Activated CD8-positive, alpha-beta memory T cell treated with anti-CD3 and anti-CD28 coated beads for 48 hours (primary cell): ENCODE data around the gene LRRC46.

ENCODE experiments used
- DNase-seq, 3 experiments: peaks; one replicate each; pipeline ENCODE4 v3.0.0-alpha.2; 2020; ENCODE audit warnings: low read depth in 2 of 3, low spot score in 2 of 3

LRRC46 gene

DNA sequence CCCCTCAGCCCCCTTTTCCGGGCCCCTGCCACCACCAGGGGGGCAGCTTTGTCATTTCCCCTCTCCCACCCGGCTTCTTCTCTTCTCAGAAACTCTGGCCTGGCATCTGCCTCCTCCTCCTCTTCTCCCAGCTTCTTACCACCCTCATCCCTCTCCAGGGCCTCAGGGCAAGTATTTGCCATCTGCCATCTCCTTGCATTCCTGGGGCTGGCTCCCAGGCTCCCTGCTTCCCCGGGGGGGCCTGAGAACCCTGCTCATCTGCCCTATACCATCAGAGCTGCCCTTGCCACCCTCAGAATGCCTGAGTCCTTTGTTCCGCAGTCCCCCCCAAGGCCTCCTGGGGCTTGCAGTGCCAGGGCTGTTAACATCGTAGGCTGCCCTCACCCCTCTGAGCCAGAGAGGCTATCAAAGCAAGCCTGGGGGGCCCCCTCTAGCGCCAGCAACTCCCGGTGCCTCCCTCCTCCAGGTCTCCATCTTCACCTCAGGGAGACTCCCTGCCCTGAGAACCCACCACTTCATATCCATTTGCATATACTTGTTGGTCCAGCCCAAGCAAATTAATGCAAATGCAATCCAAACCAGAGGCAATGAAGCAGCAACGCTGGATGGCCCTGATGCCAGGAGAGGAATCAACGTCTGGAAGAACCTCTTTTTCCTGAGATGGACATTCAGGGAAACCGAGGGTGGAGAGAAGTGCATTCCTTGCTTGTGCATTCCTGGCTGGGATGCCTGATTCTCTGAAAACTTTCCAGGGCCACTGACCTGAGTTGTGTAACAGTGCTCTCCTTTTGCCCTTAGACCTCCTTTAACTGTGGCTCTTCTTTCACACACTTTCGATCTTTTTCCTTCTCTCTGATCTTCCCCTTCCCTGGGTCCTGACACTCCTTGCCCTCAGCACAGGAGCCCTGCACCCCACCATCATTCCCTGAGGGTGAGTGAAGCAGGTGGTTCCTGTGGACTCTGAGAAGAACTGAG lies 43.8 kb downstream of the LRRC46 start:
- DNase-seq, result no peak

DNA sequence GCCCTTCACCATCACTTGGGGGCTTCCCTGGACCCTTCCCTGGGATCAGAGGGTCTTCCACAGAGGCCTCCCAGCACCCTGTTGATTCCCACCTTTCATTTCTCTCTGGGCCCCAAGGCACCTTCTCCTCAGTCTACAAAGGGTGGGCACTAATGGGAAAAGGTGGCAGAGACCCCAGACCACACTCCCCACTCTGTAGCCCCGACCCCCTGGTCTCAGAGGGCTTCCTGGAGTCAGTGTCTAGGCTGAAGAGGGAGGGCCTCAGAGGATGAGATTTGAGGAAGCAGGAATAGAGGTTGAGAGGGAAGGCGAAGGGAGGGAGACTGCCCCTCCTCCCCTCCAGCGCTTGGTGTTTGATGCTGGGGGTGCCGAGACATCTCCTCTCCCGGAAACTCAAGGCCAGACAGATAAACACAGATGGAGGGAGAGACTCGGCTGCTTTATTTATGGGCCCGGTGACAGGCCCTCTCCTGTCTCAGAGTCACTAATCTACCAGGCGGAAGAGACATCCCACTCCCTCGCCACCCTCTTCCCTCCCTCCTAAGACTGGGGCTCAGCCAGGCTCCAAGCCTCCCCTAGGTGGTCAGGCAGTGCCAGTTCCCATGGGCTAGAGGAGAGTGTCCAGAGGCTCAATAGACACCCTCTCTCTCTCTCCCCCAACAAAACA lies 46.0 kb downstream of the LRRC46 start:
- no peak for DNase-seq

DNA sequence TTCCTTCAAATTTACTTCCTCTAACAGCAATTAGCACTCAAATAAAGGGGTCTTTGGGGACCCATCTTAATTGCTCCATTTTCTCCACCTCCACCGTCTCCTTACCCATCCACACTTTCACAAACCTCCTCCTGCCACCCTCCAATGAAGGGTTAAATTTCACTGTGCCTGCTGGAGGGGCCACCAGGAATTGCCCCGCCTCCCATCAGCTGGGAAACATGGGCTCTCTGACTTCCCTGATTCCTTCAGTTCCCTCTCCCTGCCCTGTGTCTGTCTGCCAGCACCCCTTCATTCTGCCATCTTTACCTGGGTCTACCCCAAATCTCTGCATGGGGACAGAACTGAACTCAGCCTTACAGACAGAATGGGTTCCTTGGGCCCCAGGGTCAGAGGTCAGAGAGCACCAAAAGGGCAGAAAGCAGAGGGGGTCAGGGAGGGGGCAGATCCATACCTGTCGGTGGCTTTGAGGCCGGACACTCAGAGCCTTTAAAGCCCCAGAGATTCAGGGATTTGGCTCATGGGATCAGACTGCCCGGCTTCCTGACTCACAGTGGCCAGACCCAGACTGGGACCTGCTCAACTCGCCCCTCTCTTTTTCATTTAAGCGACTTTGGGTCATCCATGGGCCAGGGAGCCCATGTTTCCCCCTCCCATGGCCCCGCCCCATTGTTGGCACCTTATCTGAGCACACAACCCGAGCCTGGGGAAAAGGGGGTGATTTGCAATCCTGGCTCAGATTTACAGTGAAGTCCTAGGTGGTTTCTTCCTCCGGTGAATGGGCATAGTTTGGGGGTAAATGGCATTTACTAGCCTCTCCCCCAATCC lies 46.9 kb downstream of the LRRC46 start:
- no peak for DNase-seq

DNA sequence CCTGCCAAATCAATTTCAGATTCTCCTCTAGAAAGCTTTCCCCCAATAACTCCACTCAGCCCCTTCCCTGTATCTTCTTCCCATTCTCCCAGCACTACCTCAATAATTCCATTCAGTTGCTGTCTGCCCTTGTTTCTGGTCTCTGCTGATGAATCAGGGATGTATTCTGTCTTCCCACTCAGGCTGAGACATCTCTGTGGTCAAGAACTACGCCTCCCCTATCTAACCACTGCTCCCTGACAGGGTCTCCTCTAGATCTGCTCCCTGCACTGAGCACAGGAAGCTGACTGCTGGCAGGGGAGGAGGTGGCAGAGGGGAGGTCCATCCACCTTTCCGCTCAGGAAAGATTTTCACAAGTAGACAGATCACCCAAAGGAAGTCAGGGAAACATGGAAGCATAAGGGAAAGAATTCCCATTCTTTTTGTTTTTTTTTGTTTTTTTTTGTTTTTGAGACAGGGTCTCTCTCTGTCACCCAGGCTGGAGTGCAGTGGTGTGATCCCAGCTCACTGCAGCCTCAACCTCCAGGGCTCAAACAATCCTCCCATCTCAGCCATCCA lies 47.6 kb downstream of the LRRC46 start:
- no peak for DNase-seq

DNA sequence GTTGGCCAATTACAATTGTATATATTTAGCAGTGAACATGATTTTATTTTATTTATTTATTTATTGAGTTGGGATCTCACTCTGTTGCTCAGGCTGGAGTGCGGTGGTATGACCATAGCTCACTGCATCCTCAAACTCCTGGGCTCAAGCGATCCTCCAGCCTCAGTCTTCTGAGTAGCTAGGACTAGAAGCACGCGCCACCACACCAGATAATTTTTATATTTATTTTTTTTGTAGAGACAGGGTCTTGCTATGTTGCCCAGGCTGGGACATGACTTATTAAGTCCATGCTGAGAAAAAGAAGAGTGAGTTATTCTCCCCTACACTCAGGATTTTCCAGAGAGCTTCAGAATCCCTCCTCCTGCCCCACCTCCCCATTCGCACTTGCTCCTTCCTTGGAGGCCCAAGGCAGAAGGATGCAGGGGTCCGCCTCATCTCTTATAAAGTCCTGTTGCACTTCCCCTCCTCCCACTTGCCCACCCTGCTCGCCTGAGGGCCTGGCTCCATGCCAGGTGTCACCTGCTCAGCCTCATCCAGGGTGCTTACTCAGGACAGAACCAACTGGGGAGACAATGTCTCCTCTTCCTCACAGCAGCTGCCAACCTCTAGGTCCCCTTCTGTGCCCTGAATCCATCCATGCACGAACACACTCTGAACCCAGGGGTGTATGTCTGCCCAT lies 48.4 kb downstream of the LRRC46 start:
- DNase-seq, result no peak

DNA sequence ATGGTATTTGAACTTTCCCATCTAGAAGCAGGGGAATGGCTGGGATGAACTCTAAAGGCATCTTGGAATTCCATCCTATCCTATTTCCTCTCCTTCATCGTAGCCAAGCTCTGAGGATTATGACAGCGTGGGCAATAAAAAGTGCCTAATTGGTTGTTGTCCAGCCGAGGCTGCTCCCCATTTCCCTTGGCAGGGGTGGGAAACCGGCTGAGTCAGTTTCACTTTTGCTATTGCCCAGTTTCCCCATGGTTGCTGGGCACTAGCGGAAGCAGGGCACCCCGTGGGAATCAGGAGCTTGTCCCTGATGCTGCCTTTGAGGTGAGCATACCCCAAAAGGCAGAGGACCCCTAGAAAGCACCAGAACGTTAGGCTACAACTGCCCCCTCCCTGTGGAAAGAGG lies 50.8 kb downstream of the LRRC46 start:
- no peak for DNase-seq

DNA sequence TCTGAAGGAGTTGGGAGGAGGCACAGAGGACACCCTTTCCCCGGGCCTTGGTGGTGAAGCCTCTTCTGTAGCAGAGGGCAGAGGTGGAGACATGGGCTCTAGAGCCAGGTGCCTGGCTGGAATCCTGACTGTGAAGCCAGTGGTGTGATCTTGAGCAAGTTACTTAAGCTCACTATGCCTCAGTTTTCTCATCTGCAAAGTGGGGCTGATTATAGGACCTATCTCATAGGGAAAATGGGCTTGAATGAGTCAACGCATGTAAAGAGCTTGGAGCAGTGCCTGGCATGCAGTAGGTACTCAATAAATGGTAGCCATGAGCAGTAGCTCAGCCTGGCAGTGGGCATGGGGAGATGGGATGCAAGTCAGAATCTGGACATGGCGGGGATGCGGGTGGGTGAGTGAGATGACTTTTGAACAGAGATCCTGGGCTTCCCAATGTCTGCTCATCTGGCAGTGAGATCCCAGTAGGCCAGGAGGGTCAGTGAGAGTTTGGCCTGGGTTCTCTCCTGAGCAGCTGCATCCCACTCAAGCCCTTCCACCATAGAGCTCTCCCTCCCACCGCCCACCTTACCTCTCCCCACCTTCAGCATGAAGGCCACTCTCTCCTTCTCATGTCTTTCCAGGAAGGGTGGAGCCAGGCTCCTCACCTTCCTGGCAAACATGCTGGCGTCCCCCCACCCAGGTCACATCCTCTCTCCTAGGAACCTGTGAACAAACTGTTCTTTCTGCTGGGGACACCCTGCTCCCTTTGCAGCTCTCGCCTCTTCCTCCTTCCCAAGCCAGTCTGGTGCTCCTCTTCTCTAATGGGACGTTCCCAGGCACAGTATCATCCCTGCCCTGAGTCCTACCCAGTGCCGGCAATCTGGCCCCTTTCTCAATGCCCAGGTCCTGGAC lies 51.5 kb downstream of the LRRC46 start:
- DNase-seq, result no peak

DNA sequence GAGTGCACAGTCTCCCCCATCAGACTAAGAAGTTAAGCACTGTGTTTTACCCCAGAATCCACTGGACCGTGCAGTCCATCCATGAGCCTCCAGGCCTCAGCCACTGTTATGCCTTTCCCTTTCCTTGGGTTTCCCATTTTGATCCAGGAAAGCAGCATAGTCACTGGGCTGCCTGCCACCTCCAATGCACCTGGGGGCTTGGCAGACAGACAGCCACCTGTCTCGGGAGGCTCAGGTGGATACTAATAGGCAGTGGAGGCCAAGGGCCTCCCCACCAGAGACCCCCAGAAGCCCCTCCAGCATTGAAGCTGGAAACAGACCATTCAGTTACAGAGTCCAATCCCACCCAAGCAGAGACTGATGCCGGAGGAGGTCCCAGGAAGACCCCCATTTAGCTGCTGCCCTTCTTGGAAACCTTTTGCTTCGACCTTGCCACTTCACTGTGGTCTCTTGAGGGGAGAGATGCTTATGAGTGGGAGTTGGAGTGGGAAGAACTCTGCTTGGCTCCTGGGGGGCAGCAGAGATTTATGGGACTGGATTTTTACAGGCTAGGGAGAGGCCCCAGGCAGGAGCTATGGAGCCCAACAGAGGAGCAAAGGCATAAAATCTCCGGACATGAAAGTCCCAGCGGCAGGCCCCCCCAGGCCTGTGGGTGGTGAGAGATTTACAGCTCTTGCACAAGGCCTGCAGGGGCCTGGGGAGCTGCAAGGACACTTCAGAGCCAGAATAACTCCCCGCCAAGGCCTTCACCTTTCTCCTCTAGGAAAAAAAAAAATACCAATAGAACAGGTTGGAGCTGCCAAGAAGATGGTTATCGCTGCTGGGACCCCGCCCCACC lies 52.3 kb downstream of the LRRC46 start:
- no peak for DNase-seq

DNA sequence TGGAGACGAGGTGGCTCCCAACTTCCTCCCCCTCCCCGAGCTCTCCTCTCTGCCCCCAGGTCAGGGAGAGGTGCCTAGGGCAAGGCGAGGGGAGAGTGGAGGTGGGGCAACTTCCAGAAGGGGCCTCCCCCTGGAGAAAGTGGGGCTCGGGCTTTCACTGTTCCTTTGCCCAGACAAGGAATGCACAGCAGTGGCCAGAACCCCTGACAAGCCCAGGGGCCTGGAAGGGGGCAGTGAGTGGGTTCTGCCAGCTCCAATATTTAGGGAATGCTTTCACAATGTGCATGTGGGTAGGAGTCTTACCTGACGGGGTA lies 52.9 kb downstream of the LRRC46 start:
- no peak for DNase-seq

DNA sequence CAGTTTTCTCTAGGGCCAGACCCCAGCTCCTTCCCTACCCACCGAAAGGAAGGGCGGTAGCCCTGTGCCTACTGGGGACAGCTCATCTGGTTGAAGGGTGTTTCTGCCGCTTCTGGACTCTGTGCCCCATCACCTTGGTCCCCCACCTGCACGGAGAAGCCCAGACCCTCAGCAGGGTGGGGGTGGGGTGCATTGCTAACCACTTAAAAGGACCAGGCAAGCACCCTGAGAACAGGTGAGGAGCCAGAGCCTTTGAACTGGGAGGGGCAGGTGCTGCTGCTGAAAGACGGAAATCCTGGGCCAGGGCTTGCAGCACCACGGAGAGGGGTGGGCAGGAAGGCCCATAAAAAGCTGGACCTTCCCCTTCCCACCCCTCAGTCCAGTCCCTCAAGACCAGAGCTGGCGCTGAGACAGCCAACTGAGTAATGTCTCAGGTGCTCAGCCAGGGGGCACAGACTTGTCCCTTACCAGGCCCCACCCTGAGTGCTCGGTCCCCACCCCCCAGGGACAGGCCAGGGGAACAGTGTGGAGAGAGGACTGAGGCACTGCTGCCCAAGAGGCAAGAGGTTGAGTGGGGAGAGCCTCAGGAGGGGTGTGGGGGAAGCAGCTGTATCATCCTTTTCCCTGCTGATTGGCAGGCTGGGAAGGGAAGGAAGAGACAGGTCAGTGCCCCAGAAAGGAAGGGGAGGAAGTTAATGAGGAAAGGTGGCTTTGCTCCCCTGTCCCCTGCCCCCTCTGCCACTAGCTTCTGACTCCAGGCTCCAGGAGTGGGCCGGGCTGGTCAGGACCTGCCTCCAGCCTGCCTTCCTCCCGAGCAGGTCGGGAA lies 53.6 kb downstream of the LRRC46 start:
- DNase-seq, result no peak
